ENCODE measurements around the gene GAPVD1. TPM values are rescaled to one million over a fixed set of nuclear protein-coding genes. Genes with fewer than 3 reads are reported as not detected.
"Not testable (repeated sequence)": the region's sequence is repeated elsewhere in the genome, so short reads cannot be mapped to it uniquely, and the experiment has no call there.

Gene GAPVD1
- total RNA-seq, 1 donor from 2014 or later = 43.5 TPM

GRCh38 chr9:125284855-125285254 lies 23.2 kb downstream of the GAPVD1 start:
- no peaks in the 10 kb centered on the region for H3K9me3 ChIP-seq (ENCODE audit: low read depth)
- no peak overlapping the region for H3K27ac ChIP-seq
- no peaks in the 10 kb centered on the region for H3F3A ChIP-seq (ENCODE audit: low read depth)
- no peaks in the 10 kb centered on the region for H3K27me3 ChIP-seq
- H3K36me3 ChIP-seq = no peaks in the 10 kb centered on the region
- Mint-ChIP-seq H3K27ac (no peak overlapping the region), H3K9me3 (no peaks in the 10 kb centered on the region), H3K27me3 (ENCODE audit: insufficient read depth, low read depth) (peaks cover under 1% of the 10 kb centered on the region), H3K36me3 (no peaks in the 10 kb centered on the region), H3K4me1 (no peaks in the 10 kb centered on the region), H3K4me3 (no peak overlapping the region)
- no peak overlapping the region for H3K4me3 ChIP-seq
- peaks cover 68% of the 10 kb centered on the region for H3K79me2 ChIP-seq (ENCODE audit: low read depth)
- no peak overlapping the region for H3K9ac ChIP-seq
- no peak for TF ChIP-seq EZH2 (IDR thresholded peaks at IDR 0.05)
- no peak for TF ChIP-seq EZH2phosphoT487 (IDR thresholded peaks at IDR 0.05)
- TF ChIP-seq, protein P1, sequence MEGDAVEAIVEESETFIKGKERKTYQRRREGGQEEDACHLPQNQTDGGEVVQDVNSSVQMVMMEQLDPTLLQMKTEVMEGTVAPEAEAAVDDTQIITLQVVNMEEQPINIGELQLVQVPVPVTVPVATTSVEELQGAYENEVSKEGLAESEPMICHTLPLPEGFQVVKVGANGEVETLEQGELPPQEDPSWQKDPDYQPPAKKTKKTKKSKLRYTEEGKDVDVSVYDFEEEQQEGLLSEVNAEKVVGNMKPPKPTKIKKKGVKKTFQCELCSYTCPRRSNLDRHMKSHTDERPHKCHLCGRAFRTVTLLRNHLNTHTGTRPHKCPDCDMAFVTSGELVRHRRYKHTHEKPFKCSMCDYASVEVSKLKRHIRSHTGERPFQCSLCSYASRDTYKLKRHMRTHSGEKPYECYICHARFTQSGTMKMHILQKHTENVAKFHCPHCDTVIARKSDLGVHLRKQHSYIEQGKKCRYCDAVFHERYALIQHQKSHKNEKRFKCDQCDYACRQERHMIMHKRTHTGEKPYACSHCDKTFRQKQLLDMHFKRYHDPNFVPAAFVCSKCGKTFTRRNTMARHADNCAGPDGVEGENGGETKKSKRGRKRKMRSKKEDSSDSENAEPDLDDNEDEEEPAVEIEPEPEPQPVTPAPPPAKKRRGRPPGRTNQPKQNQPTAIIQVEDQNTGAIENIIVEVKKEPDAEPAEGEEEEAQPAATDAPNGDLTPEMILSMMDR (IDR thresholded peaks at IDR 0.05) = no peak
- peaks cover 8% of the 10 kb centered on the region for H4K20me1 ChIP-seq (ENCODE audit: low read depth)
- no peak overlapping the region for H3K4me2 ChIP-seq
- no peaks in the 10 kb centered on the region for H3K4me1 ChIP-seq
- no peak overlapping the region for H2AFZ ChIP-seq (replicated peaks)
- DNase-seq (ENCODE audit: low spot score) = no peak

DNA sequence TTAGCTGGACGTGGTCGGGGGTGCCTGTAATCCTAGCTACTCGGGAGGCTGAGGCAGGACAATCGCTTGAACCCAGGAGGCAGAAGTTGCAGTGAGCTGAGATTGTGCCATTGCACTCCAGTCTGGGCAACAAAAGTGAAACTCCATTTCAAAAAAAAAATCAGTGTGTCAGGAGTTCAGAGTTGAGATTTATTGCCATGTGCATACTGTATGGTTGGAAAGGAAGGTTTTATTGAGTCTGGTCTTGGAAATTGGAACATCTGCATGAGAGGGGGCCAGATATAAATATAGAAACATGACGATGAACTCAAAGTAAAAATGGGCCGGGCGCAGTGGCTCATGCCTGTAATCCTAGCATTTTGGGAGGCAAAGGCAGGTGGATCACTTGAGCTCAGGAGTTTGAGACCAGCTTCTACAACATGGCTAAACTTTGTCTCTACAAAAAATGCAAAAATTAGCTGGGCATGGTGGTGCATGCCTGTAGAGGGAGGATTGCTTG lies 25.4 kb downstream of the GAPVD1 start:
- H3K4me1 ChIP-seq; H3K27me3 Mint-ChIP-seq (ENCODE audit: insufficient read depth, low read depth); H2AFZ ChIP-seq (replicated peaks); H3K4me3 ChIP-seq; H3K9ac ChIP-seq; H3K4me2 ChIP-seq; H3K36me3 Mint-ChIP-seq; H3K27me3 ChIP-seq; H3K27ac ChIP-seq; H4K20me1 ChIP-seq (ENCODE audit: low read depth); DNase-seq (ENCODE audit: low spot score); H3K9me3 Mint-ChIP-seq; H3K4me1 Mint-ChIP-seq; H3K4me3 Mint-ChIP-seq; H3K36me3 ChIP-seq; H3F3A ChIP-seq (ENCODE audit: low read depth); H3K9me3 ChIP-seq (ENCODE audit: low read depth): not testable (repeated sequence)
- H3K79me2 ChIP-seq (ENCODE audit: low read depth) = peaks cover 58% of the 10 kb centered on the region
- peak overlapping the region; percentile 36 for H3K27ac Mint-ChIP-seq

- H4K20me1 ChIP-seq (ENCODE audit: low read depth) = peaks cover 8% of the 10 kb centered on the region
- peak overlapping the region; percentile 4 for H3K27ac ChIP-seq
- no peak for DNase-seq (ENCODE audit: low spot score)
- H3K27ac Mint-ChIP-seq = no peak overlapping the region
- H3K4me3 Mint-ChIP-seq = no peak overlapping the region
- no peak overlapping the region for H2AFZ ChIP-seq (replicated peaks)
- peaks cover 8% of the 10 kb centered on the region for H3F3A ChIP-seq (ENCODE audit: low read depth)
- no peaks in the 10 kb centered on the region for H3K27me3 Mint-ChIP-seq (ENCODE audit: insufficient read depth, low read depth)
- peaks cover 5% of the 10 kb centered on the region for H3K4me1 Mint-ChIP-seq
- no peak overlapping the region for H3K9ac ChIP-seq
- no peaks in the 10 kb centered on the region for H3K36me3 Mint-ChIP-seq
- H3K36me3 ChIP-seq = no peaks in the 10 kb centered on the region
- no peaks in the 10 kb centered on the region for H3K27me3 ChIP-seq
- no peaks in the 10 kb centered on the region for H3K9me3 ChIP-seq (ENCODE audit: low read depth)
- no peaks in the 10 kb centered on the region for H3K9me3 Mint-ChIP-seq
- peaks cover 28% of the 10 kb centered on the region for H3K79me2 ChIP-seq (ENCODE audit: low read depth)
- no peak overlapping the region for H3K4me2 ChIP-seq
- H3K4me3 ChIP-seq = no peak overlapping the region
- no peak for TF ChIP-seq EZH2 (IDR thresholded peaks at IDR 0.05)
- TF ChIP-seq EZH2phosphoT487 (IDR thresholded peaks at IDR 0.05) = no peak
- TF ChIP-seq, protein P1 (IDR thresholded peaks at IDR 0.05) = no peak
- H3K4me1 ChIP-seq = no peaks in the 10 kb centered on the region
Observed at GRCh38 chr9:125293134-125293533, 31.5 kb downstream of the GAPVD1 start.

- Histone ChIP-seq H3K4me1 (no peaks in the 10 kb centered on the region), H3K4me3 (no peak overlapping the region), H4K20me1 (ENCODE audit: low read depth) (peaks cover 11% of the 10 kb centered on the region), H2AFZ (replicated peaks) (no peak overlapping the region), H3K27me3 (no peaks in the 10 kb centered on the region), H3K79me2 (ENCODE audit: low read depth) (peaks cover 23% of the 10 kb centered on the region), H3K9ac (no peak overlapping the region), H3K9me3 (ENCODE audit: low read depth) (no peaks in the 10 kb centered on the region), H3K4me2 (no peak overlapping the region), H3K36me3 (no peaks in the 10 kb centered on the region), H3F3A (ENCODE audit: low read depth) (peaks cover 8% of the 10 kb centered on the region), H3K27ac (no peak overlapping the region)
- peaks cover 5% of the 10 kb centered on the region for H3K4me1 Mint-ChIP-seq
- no peak overlapping the region for H3K27ac Mint-ChIP-seq
- H3K27me3 Mint-ChIP-seq (ENCODE audit: insufficient read depth, low read depth) = no peaks in the 10 kb centered on the region
- TF ChIP-seq EZH2phosphoT487 (IDR thresholded peaks at IDR 0.05) (no peak), EZH2 (IDR thresholded peaks at IDR 0.05) (no peak)
- TF ChIP-seq, protein P1 (IDR thresholded peaks at IDR 0.05) = no peak
- no peak for DNase-seq (ENCODE audit: low spot score)
- no peaks in the 10 kb centered on the region for H3K9me3 Mint-ChIP-seq
- no peak overlapping the region for H3K4me3 Mint-ChIP-seq
- peaks cover 2% of the 10 kb centered on the region for H3K36me3 Mint-ChIP-seq
Observed at GRCh38 chr9:125295657-125296056, 34.0 kb downstream of the GAPVD1 start.
